HepG2 (cell line): ENCODE measurements around the gene CPZ. TPM values are rescaled to one million over a fixed set of nuclear protein-coding genes. Genes with fewer than 3 reads are reported as not detected.

Experiments
- FOXA3 ChIP-seq: IDR thresholded peaks from 2 replicates; pipeline ENCODE4 v1.6.1; 2016; ENCODE audit warnings: missing genetic modification reagents, missing compliant biosample characterization
- MAFG ChIP-seq: sonication (generic); formaldehyde crosslinking; IDR thresholded peaks from 2 replicates; pipeline ENCODE4 v1.5.1; 2020; ENCODE audit warnings: mild to moderate bottlenecking, missing genetic modification reagents
- MYNN ChIP-seq: sonication (generic); formaldehyde crosslinking; IDR thresholded peaks from 2 replicates; pipeline ENCODE4 v1.4.0; 2020; ENCODE audit warnings: mild to moderate bottlenecking, low read depth, missing genetic modification reagents
- ZNF790 ChIP-seq: sonication (generic); formaldehyde crosslinking; IDR thresholded peaks from 2 replicates; pipeline ENCODE4 v1.8.0; 2022; ENCODE audit warnings: missing genetic modification reagents, mild to moderate bottlenecking, borderline replicate concordance
- polyA plus RNA-seq, 8 experiments: library from polyadenylated mRNA; depleted of rRNA in 3 of 8; stranded (reverse) in 7 of 8; unstranded in 1 of 8; fragments of >200 nt; fragmentation: Illumina TruSeq in 4 of 8; extraction: Trizol in 4 of 8; gene quantifications; 2 replicates each; pipeline versions ENCODE4 v1.2.1 to v1.2.3, GENCODE V29; 2011 to 2016; ENCODE audit warnings: low read depth in 4 of 8, missing spikeins in 1 of 8, mixed read lengths in 1 of 8; ENCODE audit not compliant: insufficient read depth in 1 of 8
- total RNA-seq, 5 experiments: library from RNA; depleted of rRNA; stranded (reverse); fragments of >200 nt; fragmentation: Illumina TruSeq; extraction: Trizol; gene quantifications; 2 replicates each; pipeline ENCODE4 v1.2.3, GENCODE V29; 2016; ENCODE audit warnings: low read depth in 1 of 5
- TF ChIP-seq, protein P1 (sequence below), 2 experiments: sonication (generic) in 1 of 2; formaldehyde crosslinking in 1 of 2; IDR thresholded peaks; 2 replicates each; pipeline versions ENCODE4 v1.6.1 to v1.9.0; 2014 to 2022; ENCODE audit warnings: antibody characterized with exemption in 1 of 2, borderline replicate concordance in 1 of 2, inconsistent platforms in 1 of 2, low read depth in 1 of 2, missing genetic modification reagents in 1 of 2
- TF ChIP-seq, protein P2 (sequence below): sonication (generic); formaldehyde crosslinking; IDR thresholded peaks from 2 replicates; pipeline ENCODE4 v1.9.0; 2021; ENCODE audit warnings: mild to moderate bottlenecking, missing genetic modification reagents
- TF ChIP-seq, protein P3 (sequence below): sonication (generic); formaldehyde crosslinking; IDR thresholded peaks from 2 replicates; pipeline ENCODE4 v1.4.0; 2020; ENCODE audit warnings: missing genetic modification reagents, borderline replicate concordance

The CPZ gene
- total and polyA plus RNA-seq, 2 of the 13 experiments (the other 11 are each of a cell fraction or from before 2014, with no cell fraction given) = 0.58 to 0.61 TPM

DNA sequence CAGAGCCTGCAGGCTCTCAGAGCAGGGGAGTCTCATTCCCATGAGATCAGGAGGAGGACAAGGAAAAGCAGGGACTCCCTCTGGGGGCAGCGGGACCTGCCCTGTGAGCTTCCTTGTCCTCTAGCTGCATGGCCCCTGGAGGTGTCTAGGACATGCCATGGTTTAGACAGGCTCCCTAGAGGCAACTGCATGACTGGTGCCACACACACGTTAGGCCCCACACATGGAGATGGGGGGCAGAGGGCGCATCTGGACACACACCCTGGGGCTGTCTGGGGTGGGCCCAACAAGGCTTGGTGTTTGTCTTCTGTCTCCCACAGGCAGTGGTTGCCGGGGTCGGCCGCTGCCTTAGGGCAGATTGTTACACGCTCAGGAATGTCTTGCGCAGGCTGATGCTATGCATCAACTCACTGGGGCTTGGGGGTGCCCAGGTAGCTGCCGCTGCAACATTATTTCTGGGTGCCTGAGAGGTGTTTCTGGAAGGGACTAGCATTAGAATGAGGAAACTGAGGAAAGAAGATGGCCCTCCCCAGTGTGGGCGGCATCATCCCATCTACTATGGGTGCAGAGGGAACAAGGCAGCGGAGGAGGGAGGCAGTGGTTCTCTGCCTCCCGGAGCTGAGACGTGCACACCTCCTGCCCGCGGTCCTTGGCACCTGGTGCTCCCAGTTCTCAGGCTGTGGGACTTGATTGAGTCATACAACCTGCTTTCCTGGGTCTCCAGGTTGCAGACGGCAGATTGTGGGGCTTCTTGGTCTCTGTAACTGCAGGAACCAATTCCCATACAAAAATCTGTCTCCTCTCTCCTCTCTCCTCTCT lies 44.4 kb upstream of the CPZ start (continued):
- TF ChIP-seq, protein P1, sequence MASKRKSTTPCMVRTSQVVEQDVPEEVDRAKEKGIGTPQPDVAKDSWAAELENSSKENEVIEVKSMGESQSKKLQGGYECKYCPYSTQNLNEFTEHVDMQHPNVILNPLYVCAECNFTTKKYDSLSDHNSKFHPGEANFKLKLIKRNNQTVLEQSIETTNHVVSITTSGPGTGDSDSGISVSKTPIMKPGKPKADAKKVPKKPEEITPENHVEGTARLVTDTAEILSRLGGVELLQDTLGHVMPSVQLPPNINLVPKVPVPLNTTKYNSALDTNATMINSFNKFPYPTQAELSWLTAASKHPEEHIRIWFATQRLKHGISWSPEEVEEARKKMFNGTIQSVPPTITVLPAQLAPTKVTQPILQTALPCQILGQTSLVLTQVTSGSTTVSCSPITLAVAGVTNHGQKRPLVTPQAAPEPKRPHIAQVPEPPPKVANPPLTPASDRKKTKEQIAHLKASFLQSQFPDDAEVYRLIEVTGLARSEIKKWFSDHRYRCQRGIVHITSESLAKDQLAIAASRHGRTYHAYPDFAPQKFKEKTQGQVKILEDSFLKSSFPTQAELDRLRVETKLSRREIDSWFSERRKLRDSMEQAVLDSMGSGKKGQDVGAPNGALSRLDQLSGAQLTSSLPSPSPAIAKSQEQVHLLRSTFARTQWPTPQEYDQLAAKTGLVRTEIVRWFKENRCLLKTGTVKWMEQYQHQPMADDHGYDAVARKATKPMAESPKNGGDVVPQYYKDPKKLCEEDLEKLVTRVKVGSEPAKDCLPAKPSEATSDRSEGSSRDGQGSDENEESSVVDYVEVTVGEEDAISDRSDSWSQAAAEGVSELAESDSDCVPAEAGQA (IDR thresholded peaks at IDR 0.05; ENCODE audit: low read depth) = no peak
- TF ChIP-seq, protein P1 (CRISPR knock-in tag; IDR thresholded peaks at IDR 0.05; ENCODE audit: borderline replicate concordance) = no peak
- TF ChIP-seq, protein P2, sequence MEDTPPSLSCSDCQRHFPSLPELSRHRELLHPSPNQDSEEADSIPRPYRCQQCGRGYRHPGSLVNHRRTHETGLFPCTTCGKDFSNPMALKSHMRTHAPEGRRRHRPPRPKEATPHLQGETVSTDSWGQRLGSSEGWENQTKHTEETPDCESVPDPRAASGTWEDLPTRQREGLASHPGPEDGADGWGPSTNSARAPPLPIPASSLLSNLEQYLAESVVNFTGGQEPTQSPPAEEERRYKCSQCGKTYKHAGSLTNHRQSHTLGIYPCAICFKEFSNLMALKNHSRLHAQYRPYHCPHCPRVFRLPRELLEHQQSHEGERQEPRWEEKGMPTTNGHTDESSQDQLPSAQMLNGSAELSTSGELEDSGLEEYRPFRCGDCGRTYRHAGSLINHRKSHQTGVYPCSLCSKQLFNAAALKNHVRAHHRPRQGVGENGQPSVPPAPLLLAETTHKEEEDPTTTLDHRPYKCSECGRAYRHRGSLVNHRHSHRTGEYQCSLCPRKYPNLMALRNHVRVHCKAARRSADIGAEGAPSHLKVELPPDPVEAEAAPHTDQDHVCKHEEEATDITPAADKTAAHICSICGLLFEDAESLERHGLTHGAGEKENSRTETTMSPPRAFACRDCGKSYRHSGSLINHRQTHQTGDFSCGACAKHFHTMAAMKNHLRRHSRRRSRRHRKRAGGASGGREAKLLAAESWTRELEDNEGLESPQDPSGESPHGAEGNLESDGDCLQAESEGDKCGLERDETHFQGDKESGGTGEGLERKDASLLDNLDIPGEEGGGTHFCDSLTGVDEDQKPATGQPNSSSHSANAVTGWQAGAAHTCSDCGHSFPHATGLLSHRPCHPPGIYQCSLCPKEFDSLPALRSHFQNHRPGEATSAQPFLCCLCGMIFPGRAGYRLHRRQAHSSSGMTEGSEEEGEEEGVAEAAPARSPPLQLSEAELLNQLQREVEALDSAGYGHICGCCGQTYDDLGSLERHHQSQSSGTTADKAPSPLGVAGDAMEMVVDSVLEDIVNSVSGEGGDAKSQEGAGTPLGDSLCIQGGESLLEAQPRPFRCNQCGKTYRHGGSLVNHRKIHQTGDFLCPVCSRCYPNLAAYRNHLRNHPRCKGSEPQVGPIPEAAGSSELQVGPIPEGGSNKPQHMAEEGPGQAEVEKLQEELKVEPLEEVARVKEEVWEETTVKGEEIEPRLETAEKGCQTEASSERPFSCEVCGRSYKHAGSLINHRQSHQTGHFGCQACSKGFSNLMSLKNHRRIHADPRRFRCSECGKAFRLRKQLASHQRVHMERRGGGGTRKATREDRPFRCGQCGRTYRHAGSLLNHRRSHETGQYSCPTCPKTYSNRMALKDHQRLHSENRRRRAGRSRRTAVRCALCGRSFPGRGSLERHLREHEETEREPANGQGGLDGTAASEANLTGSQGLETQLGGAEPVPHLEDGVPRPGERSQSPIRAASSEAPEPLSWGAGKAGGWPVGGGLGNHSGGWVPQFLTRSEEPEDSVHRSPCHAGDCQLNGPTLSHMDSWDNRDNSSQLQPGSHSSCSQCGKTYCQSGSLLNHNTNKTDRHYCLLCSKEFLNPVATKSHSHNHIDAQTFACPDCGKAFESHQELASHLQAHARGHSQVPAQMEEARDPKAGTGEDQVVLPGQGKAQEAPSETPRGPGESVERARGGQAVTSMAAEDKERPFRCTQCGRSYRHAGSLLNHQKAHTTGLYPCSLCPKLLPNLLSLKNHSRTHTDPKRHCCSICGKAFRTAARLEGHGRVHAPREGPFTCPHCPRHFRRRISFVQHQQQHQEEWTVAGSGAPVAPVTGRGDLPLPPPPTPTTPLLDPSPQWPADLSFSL (CRISPR knock-in tag) = no peak
- TF ChIP-seq MAFG (CRISPR knock-in tag) (no peak), ZNF790 (CRISPR knock-in tag) (no peak), MYNN (no peak), FOXA3 (no peak)
- TF ChIP-seq, protein P3, sequence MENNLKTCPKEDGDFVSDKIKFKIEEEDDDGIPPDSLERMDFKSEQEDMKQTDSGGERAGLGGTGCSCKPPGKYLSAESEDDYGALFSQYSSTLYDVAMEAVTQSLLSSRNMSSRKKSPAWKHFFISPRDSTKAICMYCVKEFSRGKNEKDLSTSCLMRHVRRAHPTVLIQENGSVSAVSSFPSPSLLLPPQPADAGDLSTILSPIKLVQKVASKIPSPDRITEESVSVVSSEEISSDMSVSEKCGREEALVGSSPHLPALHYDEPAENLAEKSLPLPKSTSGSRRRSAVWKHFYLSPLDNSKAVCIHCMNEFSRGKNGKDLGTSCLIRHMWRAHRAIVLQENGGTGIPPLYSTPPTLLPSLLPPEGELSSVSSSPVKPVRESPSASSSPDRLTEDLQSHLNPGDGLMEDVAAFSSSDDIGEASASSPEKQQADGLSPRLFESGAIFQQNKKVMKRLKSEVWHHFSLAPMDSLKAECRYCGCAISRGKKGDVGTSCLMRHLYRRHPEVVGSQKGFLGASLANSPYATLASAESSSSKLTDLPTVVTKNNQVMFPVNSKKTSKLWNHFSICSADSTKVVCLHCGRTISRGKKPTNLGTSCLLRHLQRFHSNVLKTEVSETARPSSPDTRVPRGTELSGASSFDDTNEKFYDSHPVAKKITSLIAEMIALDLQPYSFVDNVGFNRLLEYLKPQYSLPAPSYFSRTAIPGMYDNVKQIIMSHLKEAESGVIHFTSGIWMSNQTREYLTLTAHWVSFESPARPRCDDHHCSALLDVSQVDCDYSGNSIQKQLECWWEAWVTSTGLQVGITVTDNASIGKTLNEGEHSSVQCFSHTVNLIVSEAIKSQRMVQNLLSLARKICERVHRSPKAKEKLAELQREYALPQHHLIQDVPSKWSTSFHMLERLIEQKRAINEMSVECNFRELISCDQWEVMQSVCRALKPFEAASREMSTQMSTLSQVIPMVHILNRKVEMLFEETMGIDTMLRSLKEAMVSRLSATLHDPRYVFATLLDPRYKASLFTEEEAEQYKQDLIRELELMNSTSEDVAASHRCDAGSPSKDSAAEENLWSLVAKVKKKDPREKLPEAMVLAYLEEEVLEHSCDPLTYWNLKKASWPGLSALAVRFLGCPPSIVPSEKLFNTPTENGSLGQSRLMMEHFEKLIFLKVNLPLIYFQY = no peak
